ENCODE data around the gene HEPACAM. TPM values are rescaled to one million over a fixed set of nuclear protein-coding genes. Genes with fewer than 3 reads are reported as not detected.

HEPACAM gene
- total RNA-seq, 2 donors from 2014 or later: 0.83 TPM; not detected in 1

DNA sequence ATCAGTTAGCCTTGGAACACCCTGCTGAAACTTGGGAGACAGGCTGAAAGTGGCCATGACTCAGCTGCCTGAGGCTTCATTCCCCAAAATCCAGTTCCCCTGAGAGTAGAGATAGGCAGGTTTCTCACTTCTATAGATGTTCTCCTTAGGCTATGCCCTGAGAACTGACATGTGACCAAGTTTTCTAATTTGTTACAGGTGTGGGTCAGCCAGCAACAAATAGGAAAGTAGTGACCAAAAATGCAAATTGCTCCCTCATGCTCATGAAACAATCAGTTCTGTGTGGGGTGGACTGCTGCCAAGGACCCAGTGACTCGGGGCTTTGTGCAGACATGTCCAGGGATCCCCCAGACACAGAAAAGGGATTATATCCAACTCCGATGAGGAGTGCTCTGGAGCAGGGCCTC is 10.9 kb upstream of the HEPACAM start:
- no peaks in the 10 kb centered on the region for H3K36me3 ChIP-seq
- H3K9me3 ChIP-seq: no peaks in the 10 kb centered on the region
- no peaks in the 10 kb centered on the region for H3K27me3 ChIP-seq
- H3K4me3 ChIP-seq: no peak overlapping the region
- DNase-seq (ENCODE audit: low spot score): no peak
- no peak overlapping the region for H3K27ac ChIP-seq
- TF ChIP-seq, protein P1, sequence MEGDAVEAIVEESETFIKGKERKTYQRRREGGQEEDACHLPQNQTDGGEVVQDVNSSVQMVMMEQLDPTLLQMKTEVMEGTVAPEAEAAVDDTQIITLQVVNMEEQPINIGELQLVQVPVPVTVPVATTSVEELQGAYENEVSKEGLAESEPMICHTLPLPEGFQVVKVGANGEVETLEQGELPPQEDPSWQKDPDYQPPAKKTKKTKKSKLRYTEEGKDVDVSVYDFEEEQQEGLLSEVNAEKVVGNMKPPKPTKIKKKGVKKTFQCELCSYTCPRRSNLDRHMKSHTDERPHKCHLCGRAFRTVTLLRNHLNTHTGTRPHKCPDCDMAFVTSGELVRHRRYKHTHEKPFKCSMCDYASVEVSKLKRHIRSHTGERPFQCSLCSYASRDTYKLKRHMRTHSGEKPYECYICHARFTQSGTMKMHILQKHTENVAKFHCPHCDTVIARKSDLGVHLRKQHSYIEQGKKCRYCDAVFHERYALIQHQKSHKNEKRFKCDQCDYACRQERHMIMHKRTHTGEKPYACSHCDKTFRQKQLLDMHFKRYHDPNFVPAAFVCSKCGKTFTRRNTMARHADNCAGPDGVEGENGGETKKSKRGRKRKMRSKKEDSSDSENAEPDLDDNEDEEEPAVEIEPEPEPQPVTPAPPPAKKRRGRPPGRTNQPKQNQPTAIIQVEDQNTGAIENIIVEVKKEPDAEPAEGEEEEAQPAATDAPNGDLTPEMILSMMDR (IDR thresholded peaks at IDR 0.05): no peak
- H3K4me1 ChIP-seq: no peaks in the 10 kb centered on the region

DNA sequence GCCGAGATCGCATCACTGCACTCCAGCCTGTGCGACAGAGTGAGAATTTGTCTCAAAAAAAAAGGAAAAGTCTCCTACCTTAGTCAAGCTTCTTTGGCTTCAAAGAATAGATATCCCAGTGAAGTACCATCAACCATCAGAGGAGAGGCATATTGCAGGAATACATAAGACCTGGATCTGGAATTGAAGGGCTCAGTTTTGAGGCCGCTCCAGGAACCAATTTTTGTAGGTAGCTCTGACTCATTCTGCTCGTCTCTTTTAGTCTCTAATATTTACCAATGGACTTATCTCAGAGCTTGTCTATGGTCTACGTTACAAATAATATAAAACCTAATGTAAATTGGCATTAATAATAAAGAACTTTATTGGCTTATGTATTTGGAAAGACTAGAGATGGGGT is 10.0 kb upstream of the HEPACAM start:
- DNase-seq (ENCODE audit: low spot score): no peak
- TF ChIP-seq, protein P1 (IDR thresholded peaks at IDR 0.05): no peak
- H3K36me3 ChIP-seq: no peaks in the 10 kb centered on the region
- H3K4me1 ChIP-seq: no peaks in the 10 kb centered on the region
- no peaks in the 10 kb centered on the region for H3K27me3 ChIP-seq
- no peak overlapping the region for H3K4me3 ChIP-seq
- no peak overlapping the region for H3K27ac ChIP-seq
- no peaks in the 10 kb centered on the region for H3K9me3 ChIP-seq

DNA sequence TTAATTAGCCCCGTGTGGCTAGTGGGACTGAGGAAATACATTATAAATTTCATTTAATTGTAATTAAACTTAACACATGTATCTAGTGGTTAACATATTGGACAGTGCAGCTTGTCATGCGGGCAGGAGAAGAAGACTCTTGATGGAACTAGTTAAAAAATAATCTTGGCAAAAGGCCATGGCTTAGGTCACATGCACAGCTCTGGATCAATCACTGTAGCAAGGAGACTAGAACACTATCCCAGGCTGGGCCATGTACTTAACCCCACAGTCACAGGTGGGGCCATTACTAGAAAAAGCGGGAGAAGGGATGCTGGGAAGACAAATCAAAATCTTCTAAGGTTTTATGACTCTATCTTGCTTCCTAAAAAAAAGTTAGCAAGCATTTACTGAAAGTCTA is 8.7 kb upstream of the HEPACAM start:
- H3K36me3 ChIP-seq: no peaks in the 10 kb centered on the region
- no peak overlapping the region for H3K4me3 ChIP-seq
- H3K9me3 ChIP-seq: no peaks in the 10 kb centered on the region
- H3K4me1 ChIP-seq: no peaks in the 10 kb centered on the region
- DNase-seq (ENCODE audit: low spot score): no peak
- H3K27me3 ChIP-seq: no peaks in the 10 kb centered on the region
- TF ChIP-seq, protein P1 (IDR thresholded peaks at IDR 0.05): no peak
- H3K27ac ChIP-seq: no peak overlapping the region

DNA sequence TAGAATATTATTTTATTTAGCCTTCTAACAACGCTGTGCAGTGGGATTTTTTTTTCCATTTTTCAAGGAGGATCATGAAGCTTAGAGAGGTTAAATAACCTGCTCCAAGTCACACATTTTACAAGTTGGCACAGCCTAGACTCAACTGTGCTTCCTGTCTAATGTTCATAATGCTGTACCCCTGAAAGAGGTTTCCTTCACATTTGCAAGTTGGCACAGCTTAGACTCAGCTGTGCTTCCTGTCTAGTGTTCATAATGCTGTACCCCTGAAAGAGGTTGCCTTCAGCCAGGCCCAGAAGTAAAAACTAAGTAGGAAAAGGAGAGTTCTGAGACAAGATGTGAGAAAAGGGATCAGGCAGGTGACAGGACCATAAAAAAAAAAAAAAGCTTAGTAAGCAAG is 7.9 kb upstream of the HEPACAM start:
- H3K27ac ChIP-seq: no peak overlapping the region
- DNase-seq (ENCODE audit: low spot score): no peak
- TF ChIP-seq, protein P1 (IDR thresholded peaks at IDR 0.05): no peak
- H3K4me3 ChIP-seq: no peak overlapping the region
- no peaks in the 10 kb centered on the region for H3K4me1 ChIP-seq
- no peaks in the 10 kb centered on the region for H3K27me3 ChIP-seq
- no peaks in the 10 kb centered on the region for H3K9me3 ChIP-seq
- H3K36me3 ChIP-seq: no peaks in the 10 kb centered on the region

DNA sequence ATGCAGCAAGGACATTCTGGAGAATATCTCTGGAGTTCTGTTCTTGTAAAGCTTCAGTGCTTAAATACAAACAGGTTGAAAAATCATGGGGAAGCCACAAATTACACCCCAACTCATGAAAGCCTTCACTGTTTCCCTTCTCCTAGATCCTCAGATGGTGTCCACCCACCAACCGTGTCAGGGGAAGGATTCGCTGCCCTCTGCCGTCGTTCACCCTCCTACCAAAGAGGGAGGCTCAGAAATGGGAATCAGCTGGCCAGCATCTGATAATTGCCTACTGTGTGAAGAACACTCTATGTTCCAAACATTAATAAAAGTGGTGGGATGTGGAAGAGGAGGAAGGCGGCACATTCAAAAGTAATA is 7.4 kb upstream of the HEPACAM start:
- H3K36me3 ChIP-seq: no peaks in the 10 kb centered on the region
- no peaks in the 10 kb centered on the region for H3K4me1 ChIP-seq
- TF ChIP-seq, protein P1 (IDR thresholded peaks at IDR 0.05): no peak
- no peak for DNase-seq (ENCODE audit: low spot score)
- H3K27ac ChIP-seq: no peak overlapping the region
- no peak overlapping the region for H3K4me3 ChIP-seq
- no peaks in the 10 kb centered on the region for H3K9me3 ChIP-seq
- no peaks in the 10 kb centered on the region for H3K27me3 ChIP-seq

DNA sequence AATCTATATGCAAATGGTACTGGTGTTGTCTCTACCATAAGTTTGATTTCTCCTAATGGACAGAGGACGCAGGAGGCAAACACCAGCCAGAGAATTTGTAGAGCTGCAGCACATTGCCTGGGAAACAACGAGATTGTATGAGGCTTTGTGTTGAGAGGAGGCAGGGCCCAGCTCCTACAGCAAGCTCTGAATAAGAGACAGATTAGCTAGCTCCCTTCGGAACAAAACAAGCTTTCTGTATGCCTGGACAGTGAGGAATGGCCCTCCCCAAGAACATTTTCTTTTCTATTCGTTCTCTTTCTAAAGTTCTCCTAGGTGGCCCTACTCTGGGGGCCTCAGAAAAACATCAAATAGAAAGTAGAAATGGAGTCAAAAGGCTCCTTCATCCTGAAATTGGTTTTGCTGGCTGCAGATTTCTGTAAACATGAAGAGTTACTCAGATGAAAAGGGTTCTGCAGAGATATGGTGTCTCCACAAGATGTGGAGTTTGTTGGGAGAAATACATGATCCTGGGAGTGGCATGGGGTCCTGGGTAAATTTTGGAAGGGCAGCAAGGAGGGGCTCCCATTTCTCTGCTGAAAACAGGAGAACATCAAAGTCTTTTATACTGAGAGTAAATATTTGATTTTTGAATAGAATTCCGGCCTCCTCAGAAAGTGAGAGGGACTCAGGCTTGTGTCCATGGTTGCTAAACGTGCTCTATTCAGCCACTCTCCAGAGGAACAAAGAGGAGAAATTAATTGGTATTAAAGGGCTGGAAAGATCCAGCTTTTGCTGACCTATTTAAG is 6.8 kb upstream of the HEPACAM start:
- Histone ChIP-seq H3K9me3 (no peaks in the 10 kb centered on the region), H3K27ac (no peak overlapping the region), H3K4me3 (no peak overlapping the region), H3K4me1 (no peaks in the 10 kb centered on the region), H3K36me3 (no peaks in the 10 kb centered on the region), H3K27me3 (no peaks in the 10 kb centered on the region)
- DNase-seq (ENCODE audit: low spot score): no peak
- TF ChIP-seq, protein P1 (IDR thresholded peaks at IDR 0.05): no peak
